ENCODE results near the gene PYY.
"Not testable (repeated sequence)": the region's sequence is repeated elsewhere in the genome, so short reads cannot be mapped to it uniquely, and the experiment has no call there.

The PYY gene

DNA sequence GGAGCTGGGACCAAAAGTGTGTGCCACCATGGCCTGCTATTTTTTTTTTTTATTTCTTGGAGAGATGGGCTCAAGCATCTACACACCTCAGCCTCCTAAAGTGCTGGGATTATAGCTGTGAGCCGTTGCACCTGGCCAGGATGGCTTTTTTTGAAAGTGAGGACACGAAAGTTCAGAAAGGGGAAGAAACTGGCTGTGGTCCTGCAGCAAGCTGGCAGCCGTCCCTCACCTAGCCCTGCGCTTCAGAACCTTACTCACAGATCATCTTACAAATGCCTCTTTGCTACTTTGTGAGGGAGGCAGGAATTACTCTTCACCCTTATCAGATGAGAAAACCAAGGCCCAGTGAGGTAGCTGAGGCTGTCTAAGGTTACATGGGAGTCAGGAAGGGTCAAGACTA is 7.0 kb downstream of the PYY start:
- DNase-seq (ENCODE audit: low read depth, low spot score) = no peak

DNA sequence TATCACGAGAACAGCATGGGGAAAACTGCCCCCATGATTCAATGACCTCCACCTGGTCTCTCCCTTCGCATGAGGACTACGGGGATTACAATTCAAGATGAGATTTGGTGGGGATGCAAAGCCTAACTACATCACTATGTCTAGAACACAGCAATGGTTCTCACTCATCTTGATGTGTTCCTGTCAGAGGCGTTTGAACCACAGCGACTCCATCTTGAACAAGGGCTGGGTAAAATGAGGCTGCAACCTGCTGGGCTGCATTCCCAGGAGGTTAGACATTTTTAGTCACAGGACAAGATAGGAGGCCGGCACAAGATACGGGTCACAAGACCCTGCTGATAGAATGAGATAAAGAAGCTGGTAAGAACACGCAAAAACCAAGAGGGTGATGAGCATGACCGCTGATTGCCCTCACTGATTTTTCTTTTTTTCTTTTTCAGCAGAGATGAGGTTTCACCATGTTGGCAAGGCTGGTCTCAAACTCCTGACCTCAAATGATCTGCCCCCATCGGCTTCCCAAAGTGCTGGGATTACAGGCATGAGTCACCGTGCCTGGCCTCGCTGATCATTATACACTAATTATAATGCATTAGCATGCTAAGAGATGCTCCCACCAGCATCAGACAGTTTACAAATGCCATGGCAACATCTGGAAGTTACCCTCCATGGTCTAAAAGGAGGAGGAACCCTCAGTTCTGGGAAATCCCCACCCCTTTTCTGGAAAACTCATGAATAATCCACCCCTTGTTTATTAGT is 8.5 kb downstream of the PYY start:
- DNase-seq (ENCODE audit: low read depth, low spot score) = no peak

DNA sequence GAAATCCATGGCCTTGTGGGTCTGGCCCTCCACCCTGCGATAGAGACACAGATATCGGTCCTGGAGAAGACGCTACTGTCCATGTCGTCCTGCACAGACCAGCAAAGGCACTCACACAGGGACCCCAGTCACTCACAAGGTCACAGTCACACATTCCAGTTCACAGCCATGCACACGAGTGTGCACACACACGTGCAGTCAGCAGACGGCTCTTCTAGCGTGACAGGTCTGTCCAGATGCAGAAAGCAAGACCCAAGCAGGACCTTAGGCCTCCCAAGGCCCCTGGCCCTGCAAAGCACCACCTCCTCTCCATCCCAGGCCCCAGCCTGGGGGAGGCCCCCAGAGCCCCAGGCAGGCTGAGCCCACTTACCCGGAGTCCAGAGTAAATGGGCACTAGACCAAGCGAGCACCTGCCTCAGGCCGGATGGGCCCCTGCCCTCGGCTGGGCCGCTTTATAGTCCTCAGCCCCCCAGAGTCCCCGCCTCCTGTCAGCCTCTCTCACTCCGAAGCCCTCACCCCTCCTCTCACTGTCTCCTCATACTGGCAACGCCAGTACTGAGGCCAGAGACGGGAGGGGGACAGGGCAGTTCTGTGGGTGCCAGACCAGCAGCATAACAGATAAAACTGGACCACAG is 11.6 kb downstream of the PYY start, which contains the start of gene PPY:
Gene PPY, minus strand, starts transcription at position 426 of the 635 bp plus-strand sequence. CDS start 822 bp downstream, outside the sequence.
- no peak for DNase-seq (ENCODE audit: low read depth, low spot score)

DNA sequence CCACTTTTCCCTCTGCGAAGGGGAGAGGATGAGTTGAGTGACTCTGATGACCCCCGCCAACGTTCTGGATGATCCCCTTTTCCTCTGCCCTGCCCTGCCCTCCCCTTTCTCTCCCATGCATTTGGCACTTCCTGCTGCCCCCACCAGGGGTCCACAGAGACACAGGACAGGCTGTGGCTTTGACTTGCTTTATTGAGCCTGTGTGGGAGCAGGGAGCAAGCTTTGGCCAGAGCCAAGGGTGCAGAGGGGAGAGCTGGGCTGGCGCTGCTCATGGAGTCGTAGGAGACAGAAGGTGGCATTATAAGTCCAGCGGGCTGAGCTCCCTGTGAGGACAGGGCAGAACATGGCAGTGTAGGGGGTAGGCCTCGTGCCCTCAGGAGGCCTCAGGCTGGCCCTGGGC is 13.1 kb downstream of the PYY start:
- DNase-seq (ENCODE audit: low read depth, low spot score) = no peak

DNA sequence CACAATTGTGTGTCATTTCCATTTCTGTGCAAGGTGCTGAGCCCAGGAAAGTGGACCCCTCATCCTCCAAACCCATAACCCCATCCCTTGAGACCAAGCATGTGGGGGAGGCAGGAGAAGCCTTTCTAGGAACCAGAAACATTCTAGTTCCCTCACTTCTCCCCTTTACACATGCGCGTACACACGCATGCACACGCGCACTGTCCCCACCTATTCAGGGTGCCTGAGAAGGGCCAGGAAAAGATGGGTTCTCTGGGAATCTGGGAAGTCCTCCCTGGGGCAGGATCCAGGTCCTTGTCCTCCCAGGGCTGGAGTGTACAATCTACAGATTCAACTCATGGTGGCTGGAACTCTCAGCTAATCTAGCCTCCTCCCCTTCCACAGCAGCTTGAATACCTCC is 13.9 kb downstream of the PYY start:
- no peak for DNase-seq (ENCODE audit: low read depth, low spot score)

DNA sequence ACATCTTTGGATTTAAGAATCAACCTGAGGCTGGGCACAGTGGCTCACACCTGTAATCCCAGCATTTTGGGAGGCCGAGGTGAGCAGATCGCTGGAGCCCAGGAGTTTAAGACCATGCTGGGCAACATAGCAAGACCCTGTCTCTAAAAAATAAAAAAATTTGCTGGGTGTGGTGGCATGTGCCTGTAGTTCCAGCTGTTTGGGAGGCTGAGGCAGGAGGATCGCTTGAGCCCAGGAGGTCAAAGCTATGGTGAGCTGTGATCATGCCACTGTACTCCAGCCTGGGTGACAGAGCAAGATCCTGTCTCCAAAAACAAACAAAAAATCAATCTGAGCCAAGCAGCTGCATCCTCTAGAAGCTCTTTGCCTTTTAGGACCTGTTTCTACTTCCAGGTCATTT is 14.3 kb downstream of the PYY start:
- not testable (repeated sequence) for DNase-seq (ENCODE audit: low read depth, low spot score)

DNA sequence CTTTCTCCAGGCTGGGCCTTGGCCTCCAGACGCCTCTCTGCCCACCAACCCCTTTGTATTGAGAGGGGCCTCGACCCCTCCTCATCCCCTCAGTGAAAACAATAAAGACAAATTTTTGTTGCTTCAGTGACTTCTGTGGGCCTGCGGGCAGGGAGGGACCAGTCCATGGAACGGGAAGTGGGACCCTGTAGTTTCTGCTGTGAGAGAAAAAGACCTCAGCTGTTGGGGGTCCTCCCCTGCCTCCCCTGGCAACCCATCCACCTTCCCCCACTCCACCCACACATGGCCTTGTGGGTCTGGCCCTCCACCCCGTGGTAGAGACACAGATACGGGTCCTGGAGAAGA is 14.9 kb downstream of the PYY start:
- no peak for DNase-seq (ENCODE audit: low read depth, low spot score)

DNA sequence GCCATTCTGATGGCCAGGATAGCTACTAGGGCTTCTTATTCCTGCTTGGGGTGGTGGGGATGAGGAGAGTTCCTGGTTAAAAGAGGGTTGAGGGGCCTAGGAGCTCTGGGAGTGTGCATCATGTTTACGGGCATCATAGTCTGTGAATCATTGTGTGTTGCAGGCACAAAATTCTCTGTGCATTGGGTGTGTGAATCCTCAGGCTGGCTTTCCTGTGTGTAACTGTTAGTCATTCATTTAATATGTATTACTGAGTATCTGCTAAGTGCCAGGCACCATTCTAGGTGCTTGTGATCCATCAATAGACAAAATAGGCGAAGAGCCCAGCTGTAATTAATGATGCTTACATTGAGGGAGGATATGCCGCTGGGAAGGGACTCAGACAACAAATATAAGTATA is 17.3 kb downstream of the PYY start:
- no peak for DNase-seq (ENCODE audit: low read depth, low spot score)

DNA sequence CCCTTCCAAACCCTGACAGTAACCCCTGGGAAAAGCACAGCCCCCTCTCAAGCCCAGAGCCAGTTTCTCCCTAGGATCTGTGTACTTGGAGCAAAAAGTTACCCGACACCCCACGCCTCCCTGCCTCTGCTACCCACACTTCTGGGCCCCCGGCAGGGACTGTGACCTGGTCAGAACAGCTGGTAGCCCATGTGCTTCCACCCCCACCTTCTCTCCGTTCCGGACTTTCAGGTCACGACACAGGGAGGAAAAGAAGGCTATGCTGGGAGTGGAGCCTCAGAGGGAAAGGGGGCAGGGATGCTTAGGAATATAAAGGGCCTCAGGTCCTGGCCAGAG is 17.8 kb downstream of the PYY start:
- DNase-seq (ENCODE audit: low read depth, low spot score) = no peak

DNA sequence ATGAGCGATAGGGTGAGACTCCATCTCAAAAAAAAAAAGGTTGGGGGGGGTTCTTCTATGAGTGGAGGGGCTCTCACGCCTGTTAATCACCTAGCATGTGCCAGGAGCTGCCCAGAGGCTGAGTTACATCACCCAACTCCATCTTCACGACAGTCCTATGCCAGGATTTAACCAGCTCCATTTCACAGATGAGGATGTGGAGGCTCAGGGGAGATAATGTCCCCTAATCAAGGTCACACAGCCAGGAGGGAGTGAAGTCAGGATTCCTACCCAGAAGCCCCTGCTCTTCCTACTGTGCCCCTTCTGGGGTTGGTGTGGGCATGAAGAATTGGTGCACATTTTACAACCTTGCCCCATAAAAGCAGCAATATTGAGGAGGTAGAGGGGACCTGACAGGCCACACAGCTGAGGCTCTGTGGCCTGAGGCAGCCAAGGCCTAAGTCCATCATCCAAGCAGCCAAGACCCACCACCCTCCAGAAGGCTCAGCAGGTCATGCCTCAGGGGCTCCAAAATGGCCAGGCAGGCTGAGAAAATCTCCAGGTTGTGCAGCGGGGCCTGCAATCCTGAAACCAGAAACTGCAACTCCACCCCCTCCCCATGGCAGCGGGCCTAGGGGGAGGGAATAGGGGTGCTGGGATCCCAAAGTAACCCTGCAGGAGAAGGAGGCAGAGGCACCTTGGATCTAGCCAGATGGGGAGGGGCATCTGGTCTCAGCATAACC is 18.4 kb downstream of the PYY start:
- DNase-seq (ENCODE audit: low read depth, low spot score) = no peak

DNA sequence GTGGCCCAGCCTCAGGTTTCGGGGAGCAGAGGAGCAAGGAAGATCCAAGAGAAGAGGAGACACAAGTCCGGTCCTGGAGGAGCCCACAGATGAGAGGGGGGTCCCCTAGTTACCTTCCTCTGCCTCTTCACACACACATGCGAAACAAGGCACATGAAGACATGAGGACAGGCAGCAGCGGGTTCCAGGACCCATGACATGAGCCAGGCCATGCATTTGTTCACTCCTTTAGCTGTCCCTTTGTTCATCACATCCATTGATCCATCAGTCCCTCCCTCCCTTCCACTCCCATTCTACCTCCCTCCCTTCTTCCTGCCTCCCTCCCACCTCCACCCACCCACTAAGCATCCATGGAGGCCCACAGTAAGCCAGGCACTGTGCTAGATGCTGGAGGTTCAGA is 20.8 kb downstream of the PYY start:
- DNase-seq (ENCODE audit: low read depth, low spot score) = no peak

DNA sequence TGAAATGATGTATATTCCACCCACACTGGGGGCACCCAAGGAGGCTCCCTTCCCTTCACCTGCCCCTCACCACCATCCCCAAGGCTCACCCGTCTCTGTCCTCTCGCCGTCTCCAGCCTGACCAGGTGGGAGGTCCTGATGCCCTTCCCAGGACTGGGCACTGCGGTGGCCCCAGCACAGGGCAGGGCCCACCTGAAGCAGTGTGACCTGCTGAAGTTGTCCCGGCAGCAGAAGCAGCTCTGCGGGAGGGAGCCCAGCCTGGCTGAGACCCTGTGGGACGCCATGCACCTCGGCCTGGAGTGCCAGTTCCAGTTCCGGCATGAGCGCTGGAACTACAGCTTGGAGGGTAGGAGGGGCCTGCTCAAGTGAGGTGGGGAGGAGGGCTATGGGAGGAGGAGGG is 21.4 kb downstream of the PYY start:
- DNase-seq (ENCODE audit: low read depth, low spot score) = no peak

DNA sequence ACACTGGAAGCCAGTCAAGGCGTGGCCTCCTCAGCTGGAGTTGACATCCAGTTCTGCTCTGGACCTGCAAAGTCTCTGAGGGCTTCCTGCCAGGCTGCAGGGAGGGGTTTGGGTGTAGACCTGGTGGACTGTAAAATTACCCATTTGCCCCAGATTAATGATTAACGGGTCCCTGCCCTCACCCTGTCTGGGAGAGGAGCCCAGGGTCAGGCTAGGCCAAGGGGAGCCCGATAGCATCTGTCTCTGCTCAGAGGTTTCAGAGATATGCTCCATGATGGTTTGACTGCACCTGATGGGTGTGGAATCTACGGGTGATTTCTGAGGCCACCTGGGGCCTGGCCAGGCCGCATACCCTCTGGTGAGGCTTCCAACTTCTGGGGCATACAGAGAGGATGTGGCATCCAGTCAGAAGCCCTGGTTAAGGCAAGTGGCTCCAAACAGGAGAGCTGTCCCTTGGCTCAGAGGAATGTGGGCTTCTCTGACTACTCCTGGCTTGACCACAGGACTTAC is 22.6 kb downstream of the PYY start:
- no peak for DNase-seq (ENCODE audit: low read depth, low spot score)

DNA sequence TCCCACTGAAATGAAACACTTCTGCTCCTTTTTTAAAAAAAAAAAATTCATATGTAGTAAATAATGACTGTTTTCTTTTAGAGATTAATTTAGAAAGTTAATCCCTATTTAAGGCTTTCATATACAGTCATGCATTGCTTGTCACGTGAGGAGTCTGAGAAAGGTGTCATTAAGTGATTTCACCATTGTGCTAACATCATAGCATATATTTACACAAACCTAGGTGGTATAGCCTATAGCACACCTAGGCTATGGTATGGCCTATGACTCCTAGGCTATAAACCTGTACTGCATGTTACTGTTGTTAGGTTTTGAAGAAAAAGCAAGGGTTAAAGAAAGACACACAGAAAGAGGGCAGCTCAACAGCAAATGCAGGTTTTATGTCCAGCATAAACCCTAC is 25.1 kb downstream of the PYY start:
- no peak for DNase-seq (ENCODE audit: low read depth, low spot score)

DNA sequence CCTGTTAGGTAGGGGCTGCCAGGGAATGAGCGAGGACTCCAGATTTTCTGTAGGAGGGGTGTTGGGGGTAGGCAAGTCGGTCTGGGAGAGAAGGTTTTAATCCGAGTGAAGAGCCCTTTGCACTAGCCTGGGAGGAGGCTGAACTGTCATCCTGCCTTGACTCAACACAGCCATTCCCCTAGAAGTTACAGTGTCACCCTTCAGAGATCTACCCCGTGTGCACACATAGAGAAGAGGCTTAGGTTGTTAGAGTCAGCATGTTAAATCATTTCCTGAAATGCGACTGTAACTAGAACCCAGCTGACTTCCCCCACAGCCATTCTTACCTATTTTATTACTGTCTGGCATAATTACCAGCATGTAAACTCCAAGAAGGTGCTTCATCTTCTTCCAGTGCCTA is 25.8 kb downstream of the PYY start:
- DNase-seq (ENCODE audit: low read depth, low spot score) = not testable (repeated sequence)

DNA sequence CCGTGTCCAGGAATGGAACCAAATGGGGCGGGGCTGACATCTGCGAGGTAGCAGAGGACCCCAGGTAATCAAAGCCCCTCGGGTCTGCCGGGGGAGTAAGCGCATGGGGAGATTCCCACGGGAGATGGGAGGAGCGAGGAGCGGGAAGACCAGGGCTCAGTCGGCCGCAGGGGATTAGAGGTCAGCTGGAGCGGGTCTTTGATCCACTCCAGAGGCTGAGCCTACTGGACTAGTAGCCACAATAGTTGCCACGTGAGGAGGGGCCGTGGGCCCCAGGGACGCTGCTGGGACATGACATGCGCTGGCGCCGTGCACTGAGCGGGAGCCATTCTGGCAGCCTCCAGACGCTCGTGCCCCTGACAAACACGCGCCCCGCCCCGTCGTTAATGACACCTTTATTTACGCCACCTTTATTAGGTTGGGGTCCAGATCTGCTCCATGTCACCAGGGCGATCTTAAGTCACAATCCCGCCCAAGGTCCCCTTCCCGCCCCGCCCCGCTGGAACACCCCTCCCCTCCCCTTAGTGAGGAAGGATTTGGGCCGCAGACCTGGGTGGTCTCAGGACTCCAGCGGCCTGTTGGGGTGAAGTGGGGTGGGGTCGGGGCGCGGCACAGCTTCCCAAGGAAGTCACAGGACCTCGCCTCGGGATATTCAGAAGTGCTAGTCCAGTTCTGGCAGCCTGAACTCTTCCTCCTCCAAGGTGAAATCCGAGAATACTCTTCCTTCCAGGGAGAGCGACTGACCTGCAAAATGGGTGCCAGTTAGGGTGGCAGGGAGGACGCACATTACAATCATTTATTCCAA is 26.5 kb downstream of the PYY start:
- no peak for DNase-seq (ENCODE audit: low read depth, low spot score)

DNA sequence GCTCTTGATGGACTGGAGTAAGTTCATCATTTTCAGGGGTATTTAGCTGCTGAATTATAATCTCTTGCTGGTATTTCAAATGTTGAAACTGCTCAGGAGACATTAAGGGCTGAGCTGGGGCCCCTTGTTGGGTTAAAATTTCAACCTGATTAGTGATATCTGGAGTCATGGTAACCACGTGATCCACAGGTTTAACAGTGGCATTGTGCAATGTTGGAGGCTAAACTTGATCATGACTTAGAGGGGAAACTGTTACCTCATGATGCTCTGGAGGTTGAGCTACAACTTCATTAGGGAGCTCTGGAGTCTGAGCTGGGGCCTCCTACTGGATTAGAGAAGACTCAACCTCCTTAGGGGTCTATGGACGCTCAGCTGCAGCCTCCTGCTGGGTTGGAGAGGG is 29.2 kb downstream of the PYY start:
- no peak for DNase-seq (ENCODE audit: low read depth, low spot score)

DNA sequence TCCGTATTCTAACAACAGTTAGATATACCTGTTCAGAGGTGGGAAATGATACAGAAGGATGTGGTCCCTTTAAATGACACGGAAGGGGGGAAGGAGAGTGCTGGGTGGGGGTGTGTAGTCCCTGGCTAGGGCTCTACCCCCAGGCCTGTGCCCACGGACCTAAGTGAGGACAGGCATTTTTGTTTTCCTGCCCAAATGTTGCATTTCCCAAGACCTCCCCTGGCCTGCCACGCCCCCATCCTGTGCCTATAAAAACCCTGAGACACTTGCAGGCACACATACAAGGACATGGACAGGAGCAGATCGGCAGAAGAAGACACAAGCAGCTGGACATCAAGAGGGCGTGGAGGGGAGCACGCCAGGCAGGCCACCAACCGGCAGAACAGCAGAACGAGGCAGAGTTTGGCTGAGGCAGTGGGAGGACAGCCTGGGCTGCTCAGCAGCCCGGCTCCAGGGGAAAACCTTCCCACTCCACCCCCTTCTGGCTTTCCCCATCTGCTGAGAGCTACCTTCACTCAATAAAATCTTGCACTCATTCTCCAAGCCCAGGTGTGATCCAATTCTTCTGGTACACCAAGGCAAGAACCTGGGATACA is 33.1 kb downstream of the PYY start:
- DNase-seq (ENCODE audit: low read depth, low spot score) = no peak

DNA sequence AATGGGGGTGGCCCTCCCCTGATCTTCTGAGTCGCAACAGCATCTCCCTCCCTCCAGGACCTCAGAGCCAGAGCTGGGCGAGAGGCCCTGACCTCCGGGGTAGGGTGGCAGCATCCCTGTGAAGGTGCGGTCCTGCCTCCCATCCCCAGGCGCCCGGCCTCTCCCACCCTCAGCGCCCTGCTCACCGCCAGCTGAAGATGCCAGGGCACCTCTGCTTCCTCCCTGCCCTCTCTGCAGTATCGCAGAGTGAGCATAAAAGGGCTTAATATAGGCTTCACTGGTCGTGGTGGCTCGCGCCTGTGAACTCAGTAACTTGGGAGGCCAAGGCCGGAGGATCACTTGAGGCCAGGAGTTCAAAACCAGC is 35.7 kb downstream of the PYY start:
- DNase-seq (ENCODE audit: low read depth, low spot score) = no peak

DNA sequence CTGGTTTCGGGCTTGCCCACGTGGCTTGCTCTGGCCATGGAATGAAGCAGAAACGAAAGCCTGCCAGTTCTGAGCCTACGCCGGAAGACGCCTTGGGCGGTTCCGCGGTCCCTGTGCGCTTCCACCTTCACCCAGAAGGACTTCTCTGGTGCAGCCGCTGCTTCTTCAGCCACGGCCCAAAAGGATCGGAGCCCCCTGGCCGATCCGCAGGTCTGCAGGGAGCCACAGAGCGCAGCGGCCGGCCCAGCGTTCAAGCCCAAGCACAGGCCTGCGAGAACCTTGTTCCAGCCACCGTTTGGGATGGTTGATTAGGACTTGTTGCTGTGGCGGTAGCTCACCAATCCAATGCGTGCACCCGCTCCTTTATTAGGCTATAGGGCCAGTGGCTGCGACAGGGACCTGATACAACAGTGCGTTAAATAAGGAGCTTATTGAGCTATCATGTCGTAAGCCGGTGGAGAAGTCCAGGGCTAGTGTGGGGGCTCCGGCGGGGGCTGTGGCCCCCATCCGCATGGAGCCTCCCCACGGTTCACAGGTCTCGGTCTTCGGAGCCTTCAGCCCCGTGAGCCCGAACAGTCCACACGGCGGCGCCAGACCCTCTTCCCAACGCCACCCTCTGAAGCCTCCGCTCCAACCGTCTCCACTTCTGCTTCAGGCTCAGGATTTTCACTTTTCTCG is 36.3 kb downstream of the PYY start:
- DNase-seq (ENCODE audit: low read depth, low spot score) = no peak

DNA sequence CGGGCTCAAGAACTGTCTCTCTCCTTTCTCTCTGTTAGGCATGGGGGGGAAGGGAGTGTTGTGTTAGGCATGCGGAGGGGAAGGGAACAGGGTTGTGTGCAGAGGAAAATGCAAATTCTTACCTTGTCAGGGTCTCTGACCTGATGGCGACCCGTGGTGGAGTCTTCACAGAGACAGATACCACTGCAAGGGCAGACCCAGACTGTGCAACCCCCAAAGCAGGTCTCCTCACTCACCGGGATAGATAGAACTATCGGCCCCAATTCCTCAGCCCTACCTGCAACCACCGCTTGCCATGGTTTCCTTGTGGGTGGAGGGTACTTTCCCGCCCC is 36.8 kb downstream of the PYY start:
- no peak for DNase-seq (ENCODE audit: low read depth, low spot score)

Data from activated naive CD8-positive, alpha-beta T cell treated with anti-CD3 and anti-CD28 coated beads, Interleukin-2, amount 50 U/mL, for 16 hours (primary cell).